ENCODE measurements around the gene PHEX.
"Not testable (repeated sequence)": the region's sequence is repeated elsewhere in the genome, so short reads cannot be mapped to it uniquely, and the experiment has no call there.

The PHEX gene

DNA sequence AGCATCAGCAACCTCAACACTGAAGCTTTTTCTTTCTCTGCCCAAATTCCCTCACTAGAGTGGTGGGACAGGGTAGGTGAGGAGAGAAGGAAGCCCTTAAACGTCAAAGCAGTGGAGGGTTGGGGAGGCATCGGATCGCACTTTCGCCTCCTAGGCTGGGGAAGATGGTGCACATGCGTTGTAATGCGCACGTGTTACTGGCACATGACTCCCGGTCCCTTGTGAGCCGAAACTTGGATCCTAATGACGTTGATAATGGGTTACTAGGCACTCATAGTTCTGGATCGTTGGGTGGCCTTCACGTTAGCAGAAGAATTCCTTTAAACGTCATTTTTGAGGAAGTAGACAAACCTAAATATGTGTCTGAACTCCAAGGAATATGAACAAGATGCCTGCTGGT lies 240.5 kb downstream of the PHEX start, which contains the start of gene CBLL2:
Gene CBLL2, plus strand, starts transcription at position 301 of the 400 bp plus-strand sequence. Its CDS starts 79 bp downstream, at position 380.
- DNase-seq: no peak

DNA sequence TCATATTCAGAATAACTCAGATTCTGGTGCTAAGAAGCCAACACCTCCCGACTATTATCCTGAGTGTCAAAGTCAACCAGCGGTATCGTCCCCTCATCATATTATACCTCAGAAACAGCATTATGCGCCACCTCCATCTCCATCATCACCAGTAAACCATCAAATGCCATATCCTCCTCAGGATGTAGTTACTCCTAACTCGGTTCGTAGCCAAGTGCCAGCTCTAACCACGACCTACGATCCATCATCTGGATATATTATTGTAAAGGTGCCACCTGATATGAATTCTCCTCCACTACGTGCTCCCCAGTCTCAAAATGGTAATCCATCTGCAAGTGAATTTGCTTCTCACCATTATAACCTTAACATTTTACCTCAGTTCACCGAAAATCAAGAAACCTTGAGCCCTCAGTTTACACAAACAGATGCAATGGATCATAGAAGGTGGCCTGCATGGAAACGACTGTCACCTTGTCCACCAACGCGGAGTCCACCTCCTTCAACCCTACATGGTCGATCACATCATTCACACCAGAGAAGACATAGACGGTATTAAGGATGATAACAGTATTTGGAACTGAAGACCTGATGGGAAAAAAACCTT lies 241.7 kb downstream of the PHEX start:
- DNase-seq: no peak

DNA sequence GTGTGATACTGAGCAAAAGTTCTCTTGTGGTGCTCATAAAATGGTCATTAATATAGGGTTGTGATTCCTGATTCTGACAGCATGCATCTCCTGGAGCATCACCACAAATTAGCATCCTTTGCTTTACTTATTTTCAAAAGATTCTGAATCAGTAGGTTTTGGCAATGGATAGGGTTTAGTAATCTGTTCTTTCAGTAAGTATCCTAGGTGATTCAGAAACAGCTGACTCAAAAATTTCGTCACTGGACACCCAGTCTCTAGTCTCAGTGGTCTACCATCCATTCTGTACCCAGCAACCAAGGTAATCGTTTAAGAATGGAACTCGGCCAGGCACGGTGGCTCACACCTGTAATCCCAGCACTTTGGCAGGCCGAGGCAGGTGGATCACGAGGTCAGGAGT lies 244.7 kb downstream of the PHEX start:
- DNase-seq: no peak

DNA sequence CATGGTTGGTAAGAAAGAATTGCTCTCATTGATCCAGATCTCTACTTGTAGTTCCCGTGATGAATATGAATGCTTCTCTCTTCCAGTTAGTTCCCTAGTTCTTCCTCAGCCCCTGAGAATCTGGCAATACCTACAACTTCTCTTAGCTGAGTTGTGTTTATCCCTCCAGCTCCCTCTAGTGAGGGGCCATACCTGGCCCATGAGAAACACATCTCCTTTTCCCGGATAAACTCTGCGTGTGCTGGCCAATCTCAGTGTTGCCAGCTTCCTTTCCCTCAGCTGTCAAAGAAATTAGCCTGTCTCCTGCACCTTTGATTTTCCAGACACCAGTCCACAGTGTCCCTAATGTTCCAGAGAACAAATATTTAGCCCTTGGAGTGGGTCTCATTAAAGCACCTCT lies 246.2 kb downstream of the PHEX start:
- DNase-seq: no peak

DNA sequence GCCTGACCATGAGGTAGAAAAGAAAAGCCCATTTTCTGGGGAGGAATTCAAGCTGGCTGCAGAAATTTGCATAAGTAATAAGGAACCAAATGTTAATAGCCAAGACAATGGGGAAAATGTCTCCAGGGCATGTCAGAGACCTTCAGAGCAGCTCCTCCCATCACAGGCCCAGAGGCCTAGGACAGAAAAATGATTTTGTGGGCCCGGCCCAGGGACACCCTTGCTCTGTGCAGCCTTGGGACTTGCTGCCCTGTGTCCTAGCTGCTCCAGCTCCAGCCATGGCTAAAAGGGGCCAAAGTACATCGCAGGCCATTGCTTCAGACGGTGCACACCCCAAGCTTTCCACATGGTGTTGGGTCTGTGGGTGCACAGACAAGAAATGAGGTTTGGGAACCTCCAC lies 257.1 kb downstream of the PHEX start:
- not testable (repeated sequence) for DNase-seq

DNA sequence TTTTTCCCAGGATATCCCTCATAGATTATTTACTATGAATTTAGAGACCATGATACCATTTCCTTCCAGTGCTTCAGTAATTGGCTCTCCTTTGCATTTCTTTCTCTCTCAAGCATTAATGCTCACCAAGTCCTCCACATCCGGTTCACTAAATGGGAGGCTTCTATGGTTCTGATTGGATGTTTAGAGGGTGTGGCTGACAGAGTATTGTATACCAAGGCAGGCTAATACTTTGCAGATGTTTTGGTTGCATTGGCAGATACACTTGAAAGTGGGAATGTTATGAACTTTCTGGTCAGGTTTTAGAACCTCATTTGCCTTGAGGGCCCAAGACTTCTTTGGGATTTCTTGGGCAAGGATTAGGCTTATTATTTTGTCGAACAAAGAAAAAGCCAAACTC lies 264.7 kb downstream of the PHEX start:
- no peak for DNase-seq

DNA sequence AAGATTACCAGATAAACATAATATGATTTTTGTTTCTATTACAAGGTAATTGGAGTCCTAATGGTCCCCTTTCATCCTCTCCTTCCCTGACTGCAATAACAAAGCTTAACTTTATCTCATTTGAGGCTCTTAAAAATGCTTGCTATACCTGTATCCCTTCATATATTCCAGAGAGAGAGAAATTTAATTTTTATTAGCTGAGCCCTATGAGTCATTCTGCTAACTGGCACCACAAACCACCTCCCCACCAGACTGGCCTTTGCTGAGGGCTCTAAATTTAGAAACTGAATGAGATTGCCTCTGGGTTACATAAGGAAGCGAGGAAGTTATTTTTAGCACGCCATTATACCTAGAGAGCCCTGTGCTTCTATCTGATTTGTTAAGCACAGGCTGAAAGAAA lies 268.0 kb downstream of the PHEX start:
- peak; percentile 59 for DNase-seq
